Caco-2 (cell line): ENCODE measurements around the gene GRK4. TPM values are rescaled to one million over a fixed set of nuclear protein-coding genes. Genes with fewer than 3 reads are reported as not detected.

Experiments used
- BruUV-seq: library from RNA; stranded (reverse); fragments of 400-500 nt; replicated peaks from 2 replicates; lab custom pipeline; 2021; lab: Mats Ljungman, UMichigan
- CTCF ChIA-PET: fragments of 300-600 bp; sonication (Branson Sonifier 250); formaldehyde crosslinking; loops from one replicate; lab custom pipeline; 2022; ENCODE audit warnings: antibody characterized with exemption; lab: Charles Lee
- POLR2A ChIA-PET: fragments of 300-600 bp; sonication (Branson Sonifier 250); formaldehyde crosslinking; loops from one replicate; lab custom pipeline; 2022; ENCODE audit warnings: antibody characterized with exemption; lab: Charles Lee
- DNase-seq, 2 experiments: peaks; one replicate each; pipeline versions ENCODE4 v3.0.0 to v3.0.0-alpha.2; 2020 to 2022
- H3K27me3 ChIP-seq: replicated peaks from 2 replicates; pipeline ENCODE4 v1.6.0; 2011; ENCODE audit warnings: low read length; ENCODE audit not compliant: control insufficient read depth, insufficient read depth
- H3K36me3 ChIP-seq: 2 replicates; pipeline ENCODE4 v1.5.1; 2011; ENCODE audit warnings: low read length; ENCODE audit not compliant: control insufficient read depth, insufficient read depth
- H3K4me1 ChIP-seq: fragments of 250-450 bp; sonication (Bioruptor Pico); 2 replicates; pipeline ENCODE4 v1.5.1; 2020; ENCODE audit warnings: mild to moderate bottlenecking
- H3K4me3 ChIP-seq: 2 replicates; pipeline ENCODE4 v1.5.1; 2011; ENCODE audit warnings: low read depth, mild to moderate bottlenecking, control low read depth, low read length
- H3K9me3 ChIP-seq: fragments of 250-450 bp; sonication (Bioruptor Pico); 2 replicates; pipeline ENCODE4 v1.5.1; 2020; ENCODE audit warnings: mild to moderate bottlenecking, moderate library complexity
- H3K27ac Mint-ChIP-seq: one replicate; pipeline ENCODE4 v1.8.0; 2022; ENCODE audit warnings: mixed read lengths; ENCODE audit not compliant: unreplicated experiment
- H3K27me3 Mint-ChIP-seq: one replicate; pipeline ENCODE4 v1.8.0; 2022; ENCODE audit warnings: mixed read lengths; ENCODE audit not compliant: insufficient read depth, unreplicated experiment
- H3K36me3 Mint-ChIP-seq: one replicate; pipeline ENCODE4 v1.8.0; 2022; ENCODE audit warnings: mild to moderate bottlenecking, mixed read lengths; ENCODE audit not compliant: insufficient read depth, unreplicated experiment
- H3K4me1 Mint-ChIP-seq: one replicate; pipeline ENCODE4 v1.8.0; 2022; ENCODE audit warnings: low read depth, mixed read lengths; ENCODE audit not compliant: unreplicated experiment
- H3K4me3 Mint-ChIP-seq: one replicate; pipeline ENCODE4 v1.8.0; 2022; ENCODE audit warnings: mild to moderate bottlenecking, moderate library complexity, mixed read lengths; ENCODE audit not compliant: unreplicated experiment
- H3K9me3 Mint-ChIP-seq: one replicate; pipeline ENCODE4 v1.8.0; 2022; ENCODE audit warnings: mixed read lengths; ENCODE audit not compliant: unreplicated experiment
- intact Hi-C: fragments of 100-400 bp; cut with micrococcal nuclease; formaldehyde crosslinking; loops from one replicate; pipeline ENCODE4 v1.10.0; 2022; ENCODE audit not compliant: unreplicated experiment
- total RNA-seq: library from RNA; stranded (reverse); gene quantifications from 2 replicates; pipeline ENCODE4 v1.2.3, GENCODE V29; 2022
- TF ChIP-seq, protein P1 (sequence below), 2 experiments: fragments of 200-600 bp in 1 of 2; IDR thresholded peaks; 1 replicate in 1 of 2; 2 replicates in 1 of 2; pipeline versions ENCODE4 v1.5.1 to v1.8.0; 2011 to 2022; ENCODE audit warnings: antibody characterized with exemption in 1 of 2, control low read depth in 1 of 2, inconsistent platforms in 1 of 2, low read depth in 1 of 2, low read length in 1 of 2, mild to moderate bottlenecking in 1 of 2, moderate library complexity in 1 of 2; ENCODE audit not compliant: insufficient read depth in 1 of 2, severe bottlenecking in 1 of 2, unreplicated experiment in 1 of 2

GRK4 gene
- total RNA-seq, 1 experiment from 2014 or later: 7.1 TPM

- ChIA-PET CTCF (no interaction called here), POLR2A (no interaction called here)
- no peak overlapping the region for H3K27ac Mint-ChIP-seq
- BruUV-seq: no TSS peak
- Histone ChIP-seq H3K9me3 (no peaks in the 10 kb centered on the region), H3K4me3 (no peak overlapping the region), H3K36me3 (no peaks in the 10 kb centered on the region), H3K4me1 (peaks cover 7% of the 10 kb centered on the region; the same call in 1 of the 2 replicates), H3K27me3 (no peaks in the 10 kb centered on the region)
- H3K4me1 Mint-ChIP-seq: peaks cover 9% of the 10 kb centered on the region
- TF ChIP-seq, protein P1, sequence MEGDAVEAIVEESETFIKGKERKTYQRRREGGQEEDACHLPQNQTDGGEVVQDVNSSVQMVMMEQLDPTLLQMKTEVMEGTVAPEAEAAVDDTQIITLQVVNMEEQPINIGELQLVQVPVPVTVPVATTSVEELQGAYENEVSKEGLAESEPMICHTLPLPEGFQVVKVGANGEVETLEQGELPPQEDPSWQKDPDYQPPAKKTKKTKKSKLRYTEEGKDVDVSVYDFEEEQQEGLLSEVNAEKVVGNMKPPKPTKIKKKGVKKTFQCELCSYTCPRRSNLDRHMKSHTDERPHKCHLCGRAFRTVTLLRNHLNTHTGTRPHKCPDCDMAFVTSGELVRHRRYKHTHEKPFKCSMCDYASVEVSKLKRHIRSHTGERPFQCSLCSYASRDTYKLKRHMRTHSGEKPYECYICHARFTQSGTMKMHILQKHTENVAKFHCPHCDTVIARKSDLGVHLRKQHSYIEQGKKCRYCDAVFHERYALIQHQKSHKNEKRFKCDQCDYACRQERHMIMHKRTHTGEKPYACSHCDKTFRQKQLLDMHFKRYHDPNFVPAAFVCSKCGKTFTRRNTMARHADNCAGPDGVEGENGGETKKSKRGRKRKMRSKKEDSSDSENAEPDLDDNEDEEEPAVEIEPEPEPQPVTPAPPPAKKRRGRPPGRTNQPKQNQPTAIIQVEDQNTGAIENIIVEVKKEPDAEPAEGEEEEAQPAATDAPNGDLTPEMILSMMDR (IDR thresholded peaks at IDR 0.05; ENCODE audit: insufficient read depth in 1 of 2, low read depth in 1 of 2, low read length in 1 of 2, severe bottlenecking in 1 of 2, unreplicated experiment in 1 of 2): no peak
- intact Hi-C loops: no loop called here
- H3K27me3 Mint-ChIP-seq: peaks cover 3% of the 10 kb centered on the region
- H3K4me3 Mint-ChIP-seq: no peak overlapping the region
- H3K9me3 Mint-ChIP-seq: no peaks in the 10 kb centered on the region
- no peaks in the 10 kb centered on the region for H3K36me3 Mint-ChIP-seq
- DNase-seq: no peak
Observed at GRCh38 chr4:3017504-3017903, 54.1 kb downstream of the GRK4 start.

GRCh38 chr4:3019145-3019846, 55.9 kb downstream of the GRK4 start:
- H3K27ac Mint-ChIP-seq: no peak overlapping the region
- H3K36me3 ChIP-seq: no peaks in the 10 kb centered on the region
- no TSS peak for BruUV-seq
- no peaks in the 10 kb centered on the region for H3K27me3 ChIP-seq
- no peaks in the 10 kb centered on the region for H3K36me3 Mint-ChIP-seq
- CTCF ChIA-PET: no interaction called here
- DNase-seq: no peak
- H3K4me1 Mint-ChIP-seq: peaks cover 5% of the 10 kb centered on the region
- no peak overlapping the region for H3K4me3 ChIP-seq
- no peaks in the 10 kb centered on the region for H3K4me1 ChIP-seq
- TF ChIP-seq, protein P1 (IDR thresholded peaks at IDR 0.05; ENCODE audit: insufficient read depth in 1 of 2, low read depth in 1 of 2, low read length in 1 of 2, severe bottlenecking in 1 of 2, unreplicated experiment in 1 of 2): no peak
- intact Hi-C loops: no loop called here
- H3K27me3 Mint-ChIP-seq: peaks cover 6% of the 10 kb centered on the region
- no peaks in the 10 kb centered on the region for H3K9me3 ChIP-seq
- POLR2A ChIA-PET: no interaction called here
- H3K4me3 Mint-ChIP-seq: no peak overlapping the region
- H3K9me3 Mint-ChIP-seq: peaks cover 9% of the 10 kb centered on the region

- no peaks in the 10 kb centered on the region for H3K36me3 ChIP-seq
- TF ChIP-seq, protein P1 (IDR thresholded peaks at IDR 0.05; ENCODE audit: insufficient read depth in 1 of 2, low read depth in 1 of 2, low read length in 1 of 2, severe bottlenecking in 1 of 2, unreplicated experiment in 1 of 2): no peak
- BruUV-seq: no TSS peak
- ChIA-PET POLR2A (no interaction called here), CTCF (no interaction called here)
- Mint-ChIP-seq H3K27me3 (peaks cover 6% of the 10 kb centered on the region), H3K4me1 (peaks cover 5% of the 10 kb centered on the region), H3K36me3 (no peaks in the 10 kb centered on the region), H3K27ac (no peak overlapping the region), H3K4me3 (no peak overlapping the region), H3K9me3 (peaks cover 9% of the 10 kb centered on the region)
- intact Hi-C loops: no loop called here
- no peak for DNase-seq
- no peaks in the 10 kb centered on the region for H3K4me1 ChIP-seq
- no peaks in the 10 kb centered on the region for H3K9me3 ChIP-seq
- no peak overlapping the region for H3K4me3 ChIP-seq
- H3K27me3 ChIP-seq: no peaks in the 10 kb centered on the region
Observed at GRCh38 chr4:3021127-3021526, 57.8 kb downstream of the GRK4 start.
